ENCODE results near the gene WNK4. TPM values are rescaled to one million over a fixed set of nuclear protein-coding genes. Genes with fewer than 3 reads are reported as not detected.

Gene WNK4
- total and polyA plus RNA-seq, 10 donors, result 0.04 to 0.52 (median 0.10) TPM; not detected in 5

- TF ChIP-seq CTCF (IDR thresholded peaks at IDR 0.05 in 8 of 11, conservative IDR thresholded peaks at IDR 0.05 in 3 of 11), result no peak
- no peak for TF ChIP-seq POLR2A (IDR thresholded peaks at IDR 0.05)
- no peak for TF ChIP-seq POLR2AphosphoS5 (IDR thresholded peaks at IDR 0.05)
- no peak for DNase-seq
- H3K9me3 ChIP-seq, result no peaks in the 10 kb centered on the region
- H3K4me3 ChIP-seq, result peak overlapping the region; percentile 77 to 96 (median 84)
- peak overlapping the region; percentile 86 to 97 (median 94) for H3K27ac ChIP-seq
- intact Hi-C loops (cut with DNase I; ENCODE audit: low total_unique reads), result no loop called here
- peaks cover 0 to 15% (median 0%) of the 10 kb centered on the region in 6 donors for H3K36me3 ChIP-seq
- peaks cover 18 to 57% (median 30%) of the 10 kb centered on the region in 6 donors for H3K4me1 ChIP-seq
- peaks cover 0 to 8% (median 0%) of the 10 kb centered on the region in 7 donors for H3K27me3 ChIP-seq (replicated peaks in 1 of 7)
- WGBS, 5 donors, result 0 to 2% (median 1%) methylated on average over 29 to 32 of the region's 32 CpGs
Observed at GRCh38 chr17:42744283-42744805, 36.1 kb upstream of the WNK4 start.

- peak; percentile 97 to 98 (median 97) for TF ChIP-seq POLR2AphosphoS5 (IDR thresholded peaks at IDR 0.05)
- peak in 2 of 3 donors; percentile 45 to 81 for TF ChIP-seq POLR2A (IDR thresholded peaks at IDR 0.05)
- peak in 6 of 11 experiments; percentile 24 to 52 (median 38) for TF ChIP-seq CTCF (IDR thresholded peaks at IDR 0.05 in 8 of 11, conservative IDR thresholded peaks at IDR 0.05 in 3 of 11)
- H3K9me3 ChIP-seq, result no peaks in the 10 kb centered on the region
- H3K4me3 ChIP-seq, result peak within 1 kb of the TSS; percentile 77 to 96 (median 84)
- H3K27ac ChIP-seq, result peak within 1 kb of the TSS; percentile 86 to 97 (median 94)
- H3K4me1 ChIP-seq, result peaks cover 18 to 61% (median 31%) of the 10 kb centered on the region in 6 donors
- DNase-seq, result peak; percentile 98
- H3K27me3 ChIP-seq (replicated peaks in 1 of 7), result peaks cover 0 to 8% (median 0%) of the 10 kb centered on the region in 7 donors
- WGBS, 5 donors, result 6 to 10% (median 7%) methylated on average over 31 to 50 of the region's 50 CpGs
- intact Hi-C loops (cut with DNase I; ENCODE audit: low total_unique reads), result no loop called here
- H3K36me3 ChIP-seq, result peaks cover 0 to 15% (median 0%) of the 10 kb centered on the region in 6 donors
Observed at GRCh38 chr17:42744806-42745617, 35.4 kb upstream of the WNK4 start, which contains the start of gene EZH1. Gene EZH1, minus strand, starts transcription at chr17:42745040. Its CDS starts 16,099 bp downstream, at chr17:42728941.

- intact Hi-C loops (cut with DNase I; ENCODE audit: low total_unique reads), result no loop called here
- no peak for TF ChIP-seq POLR2A (IDR thresholded peaks at IDR 0.05)
- no peak for TF ChIP-seq CTCF (IDR thresholded peaks at IDR 0.05 in 8 of 11, conservative IDR thresholded peaks at IDR 0.05 in 3 of 11)
- no peak for TF ChIP-seq POLR2AphosphoS5 (IDR thresholded peaks at IDR 0.05)
- peaks cover 11 to 49% (median 24%) of the 10 kb centered on the region in 6 donors for H3K4me1 ChIP-seq
- H3K9me3 ChIP-seq, result no peaks in the 10 kb centered on the region
- 65 to 87% (median 75%) methylated on average over 7 of the region's 7 CpGs for WGBS, 5 donors
- H3K4me3 ChIP-seq, result no peak overlapping the region
- H3K27me3 ChIP-seq (replicated peaks in 1 of 7), result peaks cover 0 to 14% (median 0%) of the 10 kb centered on the region in 7 donors
- DNase-seq, result peak; percentile 14
- peak overlapping the region in 2 of 8 donors; percentile 34 to 54 for H3K27ac ChIP-seq
- H3K36me3 ChIP-seq, result no peaks in the 10 kb centered on the region
Observed at GRCh38 chr17:42748202-42748907, 32.1 kb upstream of the WNK4 start.

Data from spleen (tissue), 11 donors.